HG03097 (cell line): ENCODE data around the gene ITGAE.
A peak's percentile ranks its signal among the peaks of the same experiment; 100 is the strongest.
"Not testable (repeated sequence)": the region's sequence is repeated elsewhere in the genome, so short reads cannot be mapped to it uniquely, and the experiment has no call there.

Experiments
- ATAC-seq: cut with Tn5 transposase; IDR thresholded peaks from one replicate; pipeline ENCODE4 v1.9.1; 2021; ENCODE audit not compliant: unreplicated experiment, low FRiP score

Gene ITGAE, protein sequence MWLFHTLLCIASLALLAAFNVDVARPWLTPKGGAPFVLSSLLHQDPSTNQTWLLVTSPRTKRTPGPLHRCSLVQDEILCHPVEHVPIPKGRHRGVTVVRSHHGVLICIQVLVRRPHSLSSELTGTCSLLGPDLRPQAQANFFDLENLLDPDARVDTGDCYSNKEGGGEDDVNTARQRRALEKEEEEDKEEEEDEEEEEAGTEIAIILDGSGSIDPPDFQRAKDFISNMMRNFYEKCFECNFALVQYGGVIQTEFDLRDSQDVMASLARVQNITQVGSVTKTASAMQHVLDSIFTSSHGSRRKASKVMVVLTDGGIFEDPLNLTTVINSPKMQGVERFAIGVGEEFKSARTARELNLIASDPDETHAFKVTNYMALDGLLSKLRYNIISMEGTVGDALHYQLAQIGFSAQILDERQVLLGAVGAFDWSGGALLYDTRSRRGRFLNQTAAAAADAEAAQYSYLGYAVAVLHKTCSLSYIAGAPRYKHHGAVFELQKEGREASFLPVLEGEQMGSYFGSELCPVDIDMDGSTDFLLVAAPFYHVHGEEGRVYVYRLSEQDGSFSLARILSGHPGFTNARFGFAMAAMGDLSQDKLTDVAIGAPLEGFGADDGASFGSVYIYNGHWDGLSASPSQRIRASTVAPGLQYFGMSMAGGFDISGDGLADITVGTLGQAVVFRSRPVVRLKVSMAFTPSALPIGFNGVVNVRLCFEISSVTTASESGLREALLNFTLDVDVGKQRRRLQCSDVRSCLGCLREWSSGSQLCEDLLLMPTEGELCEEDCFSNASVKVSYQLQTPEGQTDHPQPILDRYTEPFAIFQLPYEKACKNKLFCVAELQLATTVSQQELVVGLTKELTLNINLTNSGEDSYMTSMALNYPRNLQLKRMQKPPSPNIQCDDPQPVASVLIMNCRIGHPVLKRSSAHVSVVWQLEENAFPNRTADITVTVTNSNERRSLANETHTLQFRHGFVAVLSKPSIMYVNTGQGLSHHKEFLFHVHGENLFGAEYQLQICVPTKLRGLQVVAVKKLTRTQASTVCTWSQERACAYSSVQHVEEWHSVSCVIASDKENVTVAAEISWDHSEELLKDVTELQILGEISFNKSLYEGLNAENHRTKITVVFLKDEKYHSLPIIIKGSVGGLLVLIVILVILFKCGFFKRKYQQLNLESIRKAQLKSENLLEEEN

DNA sequence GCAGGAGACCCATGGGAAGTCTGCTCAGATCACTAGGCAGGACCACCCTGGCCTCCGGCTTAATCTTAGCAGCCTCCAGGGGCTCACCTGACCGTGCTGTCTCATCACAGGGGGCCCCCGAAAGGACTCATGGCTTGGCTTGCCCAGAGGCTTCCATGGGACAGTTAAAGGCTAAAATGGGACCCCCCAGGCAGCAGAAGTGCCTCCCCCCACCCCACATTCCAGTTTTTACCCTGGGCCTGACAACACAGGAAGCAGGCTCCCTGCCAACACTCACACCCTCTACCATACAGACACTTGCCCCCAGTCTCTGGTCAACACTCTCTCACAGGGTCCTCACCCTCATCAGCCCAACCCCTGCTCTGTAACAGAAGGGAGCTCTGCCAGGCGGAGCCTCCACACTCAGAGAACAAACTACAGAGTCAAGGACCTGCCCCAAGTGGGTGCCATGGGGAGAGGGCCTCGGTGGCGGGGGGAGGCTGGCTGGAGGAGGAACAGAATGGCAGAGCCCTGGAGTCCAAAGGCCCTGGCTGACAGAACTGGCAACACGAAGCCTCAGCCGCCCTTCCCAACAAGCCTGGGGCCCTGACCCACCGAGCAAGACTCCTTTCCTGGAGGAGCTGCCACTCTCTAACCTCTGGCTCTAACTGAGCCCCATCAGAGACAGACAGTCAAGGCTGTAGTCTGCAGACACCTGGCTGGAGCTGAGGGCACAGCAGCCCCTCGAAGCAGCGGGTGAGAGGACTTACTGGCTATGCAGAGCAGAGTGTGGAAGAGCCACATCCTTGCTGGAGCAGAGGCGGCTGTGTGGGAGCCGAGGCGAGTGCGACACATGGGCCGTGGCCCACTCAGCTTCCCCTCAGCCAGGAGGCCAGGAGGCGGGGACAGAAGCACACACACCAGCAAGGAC, at the start of gene ITGAE:
TSS of gene ITGAE (minus strand) at position 827 of the 910 bp plus-strand sequence. CDS start at position 783, 44 bp downstream.
- no peak for ATAC-seq

DNA sequence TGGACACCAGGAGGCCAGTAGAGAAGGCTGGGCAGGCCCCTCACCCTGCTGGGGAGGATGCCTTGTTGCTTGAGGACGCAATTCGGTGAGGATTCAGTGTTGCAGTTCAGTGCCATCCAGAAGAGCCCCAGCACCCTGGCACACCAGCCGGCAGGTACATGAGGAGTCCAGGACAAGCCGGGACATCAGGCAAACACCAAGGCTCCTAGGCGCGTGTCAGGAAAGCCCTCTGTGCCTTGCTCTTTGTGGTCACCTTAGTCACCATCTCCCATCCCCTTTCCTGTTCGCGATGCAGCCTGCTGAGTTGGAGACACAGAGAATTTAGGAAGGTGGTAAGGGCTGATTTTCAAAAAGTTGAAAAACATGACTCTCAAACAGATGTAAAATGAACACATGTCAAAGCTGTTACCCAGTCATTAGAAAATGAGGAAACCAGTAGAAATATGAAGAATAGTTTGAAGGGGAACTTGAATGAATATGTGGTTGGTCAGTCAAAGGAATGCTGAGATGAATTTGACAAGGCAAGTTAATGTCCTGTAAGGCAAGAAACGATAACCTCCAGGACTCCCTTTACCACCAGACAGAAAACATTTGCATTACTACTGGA, 47.3 kb upstream of the ITGAE start:
- no peak for ATAC-seq

DNA sequence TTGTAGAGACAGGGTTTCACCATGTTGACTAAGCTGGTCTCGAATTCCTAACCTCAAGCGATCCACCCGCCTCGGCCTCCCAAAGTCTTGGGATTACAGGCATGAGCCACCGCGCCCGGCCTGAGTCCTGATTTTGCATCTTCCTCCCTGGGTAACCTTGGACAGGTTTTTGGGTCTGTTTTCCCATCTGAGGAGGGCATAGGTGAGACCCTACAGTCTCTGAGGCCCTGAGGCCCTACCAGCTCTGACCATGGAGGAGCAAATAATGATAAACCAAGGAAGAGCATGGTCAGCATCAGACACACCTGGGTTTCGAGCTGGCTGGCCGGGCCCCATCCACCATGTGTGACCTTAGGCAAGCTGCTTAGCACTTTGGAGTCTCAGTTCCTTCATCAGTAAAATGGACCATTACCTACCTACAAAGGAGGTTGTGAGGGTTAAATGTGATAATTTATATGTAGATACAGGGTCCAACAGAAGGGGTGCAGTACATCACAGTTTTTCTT, 46.2 kb upstream of the ITGAE start:
- ATAC-seq, result no peak

DNA sequence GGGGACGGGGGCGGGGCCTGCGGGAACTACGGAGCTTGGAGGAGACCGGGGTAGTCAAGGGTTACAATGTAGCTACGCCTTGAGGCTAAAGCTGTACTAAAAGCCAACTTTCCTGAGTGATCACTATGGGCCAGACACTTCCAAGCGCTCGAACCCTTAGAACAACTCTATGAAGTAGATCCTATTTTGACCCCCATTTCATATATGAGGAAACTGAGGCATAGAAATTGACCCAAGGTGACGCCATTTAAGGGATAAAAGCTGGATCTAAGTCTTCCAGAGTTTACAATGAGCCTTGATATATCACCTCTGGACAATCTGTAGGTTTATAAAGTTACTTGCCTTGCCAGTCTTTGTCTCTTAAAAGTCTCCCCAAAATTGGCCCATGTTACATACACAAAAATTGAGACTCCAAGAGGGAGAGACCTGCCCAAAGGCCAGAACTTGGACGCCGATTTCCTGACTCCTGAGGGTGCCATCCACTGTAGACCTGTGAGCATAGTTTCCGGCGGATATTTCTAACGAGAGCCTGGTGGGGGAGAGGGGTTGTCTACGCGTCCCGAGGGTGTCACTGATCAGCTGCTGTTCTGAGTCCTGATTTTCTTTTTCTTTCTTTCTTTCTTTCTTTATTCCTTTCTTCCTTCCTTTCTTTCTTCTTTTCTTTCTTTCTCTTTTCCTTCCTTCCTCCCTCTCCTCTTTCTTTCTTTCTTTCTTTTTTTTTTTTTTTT, 45.6 kb upstream of the ITGAE start:
- ATAC-seq, result no peak

DNA sequence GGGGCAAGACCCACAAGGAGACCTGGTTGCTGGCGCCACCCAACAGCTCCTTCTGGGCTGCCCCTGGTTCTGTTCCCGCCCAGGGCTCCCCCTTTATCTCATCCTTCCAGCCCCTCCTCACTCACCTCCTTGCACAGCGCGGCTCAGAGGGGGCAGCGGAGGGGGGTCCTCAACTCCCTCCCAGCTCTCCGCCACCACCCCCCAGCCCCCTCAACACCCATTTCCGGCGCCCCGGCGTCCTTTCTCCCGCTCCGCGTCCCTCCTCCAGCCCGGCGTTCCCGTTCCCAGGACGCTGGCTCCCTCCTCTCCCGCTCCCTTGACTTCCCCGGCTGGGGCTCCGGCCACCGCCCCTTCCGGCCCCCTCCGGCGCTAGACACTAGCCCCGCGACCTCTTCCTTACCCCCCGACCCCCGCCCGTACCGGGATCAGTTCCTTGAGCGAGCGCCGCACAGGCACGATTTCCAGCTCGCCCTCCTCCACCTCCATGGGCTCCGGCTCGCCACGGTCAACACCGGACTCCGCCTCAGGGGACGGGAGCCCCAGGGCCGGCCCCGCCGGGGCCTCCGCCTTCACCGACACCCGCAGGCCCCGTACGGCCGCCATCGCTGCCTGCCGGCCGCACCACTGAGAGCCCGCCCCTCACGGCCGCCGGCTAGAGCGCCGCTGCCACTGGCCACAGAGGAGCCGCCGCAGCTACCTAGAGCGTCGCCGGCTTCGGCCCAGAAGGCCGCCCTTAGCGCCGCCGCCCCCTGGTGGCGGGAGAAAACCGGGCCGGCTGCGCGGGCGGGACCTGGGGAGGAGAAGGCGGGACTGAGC, 44.8 kb upstream of the ITGAE start, which contains the start of gene NCBP3:
TSS of gene NCBP3 (minus strand) at position 626 of the 816 bp plus-strand sequence. CDS start at position 603, 23 bp downstream.
- ATAC-seq, result peak; percentile 92

DNA sequence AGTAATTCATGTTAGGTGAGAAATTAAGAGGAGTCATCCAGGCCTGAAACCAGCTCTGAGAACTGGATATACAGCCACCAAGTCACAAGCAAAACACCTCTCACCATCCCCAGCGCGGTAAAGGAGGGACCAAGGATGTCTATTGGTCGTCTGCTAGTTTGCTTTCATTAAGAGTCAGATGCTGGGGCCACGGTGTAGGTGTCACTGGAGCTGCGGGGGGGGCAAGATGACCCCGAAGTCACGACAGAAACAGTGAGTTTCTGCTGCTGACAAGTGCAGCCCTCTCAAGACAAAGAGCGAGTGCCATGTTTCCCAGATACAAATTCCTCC, 44.3 kb upstream of the ITGAE start:
- peak; percentile 11 for ATAC-seq

DNA sequence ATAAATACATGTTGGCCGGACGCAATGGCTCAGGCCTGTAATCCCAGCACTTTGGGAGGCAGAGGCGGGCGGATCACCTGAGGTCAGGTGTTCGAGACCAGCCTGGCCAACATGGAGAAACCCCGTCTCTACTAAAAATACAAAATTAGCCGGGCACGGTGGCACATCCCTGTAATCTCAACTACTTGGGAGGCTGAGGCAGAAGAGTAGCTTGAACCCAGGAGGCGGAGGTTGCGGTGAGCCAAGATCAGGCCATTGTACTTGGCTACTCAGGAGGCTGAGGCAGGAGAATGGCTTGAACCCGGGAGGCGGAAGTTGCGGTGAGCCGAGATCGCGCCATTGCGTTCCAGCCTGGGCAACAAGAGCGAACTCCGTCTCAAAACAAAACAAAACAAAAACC, 43.6 kb upstream of the ITGAE start:
- not testable (repeated sequence) for ATAC-seq

DNA sequence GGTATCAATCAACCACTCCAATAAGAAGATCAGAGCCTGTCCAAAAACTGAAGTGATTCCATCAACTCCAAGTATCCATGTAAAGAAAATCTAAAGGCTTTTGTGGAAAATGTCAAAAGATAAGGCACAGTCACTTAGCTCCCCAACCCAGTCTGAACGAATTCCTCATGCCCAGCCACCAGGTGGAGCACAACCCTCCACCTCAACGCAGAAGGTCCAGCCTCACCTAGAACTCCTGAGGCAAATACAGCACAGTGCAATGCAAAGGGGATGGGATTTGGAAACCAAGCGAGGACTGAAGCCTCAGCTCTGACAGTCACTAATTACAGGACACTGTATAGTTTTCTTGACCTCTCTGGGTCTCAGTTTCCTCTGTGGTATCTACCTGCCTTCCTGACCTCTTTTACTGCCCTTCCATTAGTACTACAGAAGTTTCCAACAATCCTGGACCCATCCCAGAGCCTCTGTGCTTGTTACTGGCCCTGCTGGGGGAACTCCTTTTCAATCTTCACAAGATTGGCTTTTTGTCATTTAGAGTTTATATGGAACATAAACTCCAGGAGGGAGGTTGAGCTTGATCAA, 43.0 kb upstream of the ITGAE start:
- ATAC-seq, result no peak

DNA sequence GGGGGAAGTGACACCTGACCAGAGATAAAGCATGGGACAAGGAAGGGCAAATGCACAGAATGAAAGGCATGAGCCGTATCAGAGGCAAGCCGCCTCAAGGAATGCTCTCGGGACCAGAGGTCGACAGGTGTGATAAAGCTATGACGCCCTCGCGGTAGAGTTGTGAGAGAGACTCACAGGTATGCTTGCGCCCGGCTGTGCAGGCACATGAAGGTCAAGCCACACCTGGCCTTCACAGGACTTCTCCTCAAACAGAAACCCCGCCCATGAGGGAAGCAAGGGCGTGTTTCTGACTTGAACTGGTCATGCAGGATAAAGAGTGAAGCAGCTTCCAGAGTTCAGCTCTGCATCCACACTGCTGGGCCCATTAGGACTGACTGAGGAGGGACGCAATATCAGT, 37.2 kb upstream of the ITGAE start:
- ATAC-seq, result no peak

DNA sequence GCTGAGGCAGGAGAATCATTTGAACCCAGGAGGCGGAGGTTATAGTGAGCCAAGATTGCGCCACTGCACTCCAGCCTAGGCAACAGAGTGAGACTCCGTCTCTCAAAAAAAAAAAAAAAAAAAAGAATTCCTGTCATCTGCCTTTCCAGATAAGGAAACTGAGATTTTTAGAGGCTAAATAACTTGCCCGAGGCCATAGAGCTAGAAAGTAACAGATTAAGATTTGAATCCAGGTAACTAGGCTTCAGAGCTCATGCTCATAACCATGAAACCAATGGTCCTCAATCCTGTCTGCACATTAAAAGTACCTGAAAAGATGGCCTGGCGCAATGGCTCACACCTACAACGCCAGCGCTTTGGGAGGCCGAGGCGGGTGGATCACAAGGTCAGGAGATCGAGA, 35.6 kb upstream of the ITGAE start:
- ATAC-seq, result no peak

DNA sequence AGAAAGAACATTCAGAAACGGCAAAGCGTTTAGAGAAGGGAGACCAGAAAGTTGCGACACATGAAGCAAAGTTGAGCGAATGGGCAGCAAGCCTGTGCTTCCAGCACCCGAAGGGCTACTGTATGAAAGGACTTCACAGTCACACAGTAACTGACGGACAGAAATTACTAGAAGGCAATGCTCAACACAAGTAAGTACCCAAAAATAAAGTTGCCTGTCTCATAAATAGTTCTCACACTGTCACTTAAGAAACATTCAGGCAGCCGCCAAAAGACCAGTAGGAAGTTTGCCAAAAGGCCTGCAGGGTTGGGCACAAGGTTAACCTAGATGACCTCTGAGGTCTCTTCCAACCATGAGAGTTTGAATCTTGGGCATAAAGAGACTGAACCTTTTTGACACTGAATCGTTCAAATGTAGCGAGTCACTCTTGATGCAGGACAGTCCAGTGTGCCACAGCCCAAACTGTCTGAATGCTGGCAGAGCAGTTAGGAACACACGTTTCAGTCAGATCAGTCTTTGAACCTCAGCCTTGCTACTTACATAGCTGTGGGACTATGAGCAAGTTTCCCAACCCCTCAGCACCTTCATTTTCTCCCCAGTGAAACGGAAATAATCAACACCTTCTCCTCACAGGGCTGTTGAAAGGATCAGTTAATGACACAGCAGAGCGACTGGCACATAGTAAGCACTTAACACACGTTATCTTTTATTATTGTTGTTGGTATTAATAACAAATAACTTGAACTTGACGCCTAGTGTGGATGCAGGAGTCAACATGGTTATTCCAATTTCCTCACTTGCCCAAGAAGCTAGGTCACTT, 34.6 kb upstream of the ITGAE start:
- ATAC-seq, result no peak

DNA sequence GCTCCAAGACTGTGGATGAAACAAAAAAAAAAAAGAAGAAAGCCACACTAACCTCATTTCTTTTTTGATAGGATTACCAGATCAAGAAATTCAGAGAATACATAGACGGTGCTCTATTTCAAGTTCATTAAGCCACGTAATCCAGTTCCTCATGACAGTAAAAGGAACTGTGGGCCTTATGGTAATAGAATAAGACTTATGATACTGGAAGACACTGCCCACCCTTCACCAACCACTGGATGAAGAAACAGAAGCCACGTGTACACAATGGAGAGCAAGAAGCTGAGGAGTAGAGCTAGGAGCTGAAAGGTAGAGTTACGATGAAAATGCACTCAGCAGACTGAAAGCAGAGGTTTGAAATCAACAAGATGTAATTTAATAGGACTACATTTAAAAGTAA, 33.8 kb upstream of the ITGAE start:
- no peak for ATAC-seq

DNA sequence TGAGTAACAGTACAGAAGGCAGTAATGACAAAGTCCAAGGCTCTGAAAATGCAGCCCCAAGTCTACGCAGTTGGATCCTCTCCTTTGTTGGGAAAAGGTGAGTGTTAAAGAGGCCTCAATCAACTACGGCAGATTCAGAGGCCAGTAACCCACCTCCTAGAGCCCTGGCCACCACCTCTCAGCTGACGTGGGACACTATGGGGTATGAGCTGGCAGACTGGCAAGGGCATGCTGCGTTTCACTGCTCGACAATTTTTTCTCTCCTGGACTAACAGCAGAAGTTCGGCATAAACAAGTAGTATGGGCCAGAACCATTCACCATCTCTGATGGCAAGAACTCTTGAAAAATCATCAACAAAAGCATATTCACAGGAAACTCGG, 27.9 kb upstream of the ITGAE start:
- no peak for ATAC-seq

DNA sequence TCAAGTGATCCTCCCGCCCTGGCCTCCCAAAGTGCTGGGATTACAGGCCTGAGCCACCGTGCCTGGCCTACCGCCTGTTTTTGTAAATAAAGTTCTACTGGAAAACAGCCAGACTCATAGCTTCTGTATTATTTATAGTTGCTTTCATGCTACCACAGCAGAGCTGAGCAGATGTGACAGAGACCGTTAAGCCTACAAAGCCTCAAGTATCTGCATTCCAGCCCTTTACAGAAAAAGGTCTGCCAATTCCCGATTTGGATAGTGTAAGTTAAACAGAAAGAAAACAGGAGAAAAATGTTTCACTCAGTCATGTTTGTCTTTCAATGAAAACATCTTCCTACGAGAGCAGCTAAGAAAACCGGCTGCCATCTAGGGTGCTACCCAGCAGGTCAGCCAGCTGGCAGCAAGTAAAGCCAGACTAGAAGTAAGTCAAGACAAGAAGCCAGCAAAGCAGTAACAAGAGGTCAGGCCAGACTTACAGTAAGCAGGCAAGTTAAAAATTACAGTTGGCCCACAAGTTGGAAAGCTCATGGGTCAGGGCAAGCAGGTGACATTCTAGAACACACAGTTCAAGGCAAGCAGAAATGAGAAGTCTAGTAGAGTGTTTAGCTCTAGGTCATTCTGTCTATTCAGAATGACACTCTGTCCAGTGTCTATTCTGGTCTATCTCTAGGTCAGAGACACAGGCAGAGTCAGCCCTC, 27.3 kb upstream of the ITGAE start:
- no peak for ATAC-seq

DNA sequence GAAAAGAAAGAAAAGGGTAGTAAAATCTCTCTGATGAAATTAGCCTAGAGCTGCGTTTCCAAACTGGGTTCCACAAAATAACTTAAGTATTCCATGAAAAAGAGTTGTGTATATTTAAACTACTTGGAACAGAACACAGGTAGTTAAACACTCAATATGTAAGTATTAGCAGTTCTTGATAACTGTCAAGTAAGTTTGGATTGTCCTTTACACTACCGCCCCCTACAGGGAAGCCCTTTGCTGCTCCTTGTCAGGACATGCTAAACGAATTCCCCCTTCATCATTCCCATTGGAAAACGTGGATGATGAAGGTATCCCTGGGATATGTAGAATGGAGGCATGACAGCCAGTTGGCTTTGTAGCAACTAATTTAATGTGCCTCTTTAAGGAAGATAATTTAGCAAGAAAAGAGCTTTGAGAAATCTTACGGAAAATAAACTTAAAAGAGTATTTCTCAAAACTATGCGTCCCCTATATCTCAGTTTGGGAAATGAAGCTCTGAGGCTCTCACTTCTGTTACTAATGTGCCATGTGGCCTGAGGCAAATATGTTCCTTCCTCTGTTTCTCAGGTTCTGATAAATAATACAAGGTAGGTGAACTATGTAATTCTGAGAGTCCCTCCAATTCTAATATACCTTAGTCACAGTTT, 26.3 kb upstream of the ITGAE start:
- no peak for ATAC-seq

DNA sequence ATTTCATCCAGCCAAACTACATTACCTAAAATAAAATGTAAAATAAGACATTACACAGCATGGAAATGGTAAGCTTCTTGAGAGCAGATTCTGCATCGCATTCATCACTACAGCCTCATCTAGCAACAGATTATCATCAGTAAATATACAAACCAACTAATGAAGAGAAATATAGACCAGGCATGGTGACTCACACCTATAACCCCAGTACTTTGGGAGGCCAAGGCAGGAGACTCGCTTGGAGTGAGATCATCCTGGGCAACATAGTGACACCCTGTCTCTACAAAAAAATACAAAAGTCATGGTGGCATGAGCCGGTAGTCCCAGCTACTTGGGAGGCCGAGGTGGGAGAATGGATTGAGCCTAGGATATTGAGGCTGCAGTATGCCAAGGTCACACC, 25.2 kb upstream of the ITGAE start:
- no peak for ATAC-seq
